Astrocyte (in vitro differentiated cells and primary cell): ENCODE results near the gene CGN. TPM values are rescaled to one million over a fixed set of nuclear protein-coding genes. Genes with fewer than 3 reads are reported as not detected.
A peak's percentile ranks its signal among the peaks of the same experiment; 100 is the strongest.

ENCODE experiments used
- DNase-seq: peaks from one replicate; pipeline ENCODE4 v3.0.0-alpha.2; 2010; ENCODE audit warnings: low read depth
- FAIRE-seq: peaks from 2 replicates; lab custom pipeline; 2011; peaks lifted over from hg19 to GRCh38; lab: Jason Lieb, UNC
- H2AFZ ChIP-seq: 2 replicates; pipeline ENCODE4 v1.6.0; 2012; ENCODE audit warnings: low read depth, low read length, inconsistent platforms
- H3K27ac ChIP-seq: 2 replicates; pipeline ENCODE4 v1.5.1; 2011; ENCODE audit warnings: low read depth, low read length, inconsistent platforms
- H3K27me3 ChIP-seq: 2 replicates; pipeline ENCODE4 v1.6.0; 2011; ENCODE audit warnings: low read length, inconsistent platforms; ENCODE audit not compliant: insufficient read depth
- H3K36me3 ChIP-seq: 2 replicates; pipeline ENCODE4 v1.5.1; 2011; ENCODE audit warnings: low read length, inconsistent platforms; ENCODE audit not compliant: insufficient read depth
- H3K4me1 ChIP-seq: 2 replicates; pipeline ENCODE4 v1.5.1; 2011; ENCODE audit warnings: low read length, inconsistent platforms; ENCODE audit not compliant: insufficient read depth
- H3K4me2 ChIP-seq: 2 replicates; pipeline ENCODE4 v1.6.0; 2012; ENCODE audit warnings: low read length, inconsistent platforms
- H3K4me3 ChIP-seq: 2 replicates; pipeline ENCODE4 v1.5.1; 2011; ENCODE audit warnings: low read depth, mild to moderate bottlenecking, low read length, inconsistent platforms; ENCODE audit not compliant: insufficient read depth
- H3K79me2 ChIP-seq: 2 replicates; pipeline ENCODE4 v1.6.0; 2012; ENCODE audit warnings: mild to moderate bottlenecking, low read length, inconsistent platforms; ENCODE audit not compliant: insufficient read depth
- H3K9ac ChIP-seq: 2 replicates; pipeline ENCODE4 v1.6.0; 2012; ENCODE audit warnings: mild to moderate bottlenecking, low read length, inconsistent platforms
- H3K9me3 ChIP-seq: 2 replicates; pipeline ENCODE4 v1.5.1; 2012; ENCODE audit warnings: low read depth, mild to moderate bottlenecking, low read length, inconsistent platforms; ENCODE audit not compliant: insufficient read depth
- H4K20me1 ChIP-seq: 2 replicates; pipeline ENCODE4 v1.6.0; 2012; ENCODE audit warnings: low read length, inconsistent platforms; ENCODE audit not compliant: insufficient read depth
- H3K27ac Mint-ChIP-seq: one replicate; pipeline ENCODE4 v1.8.0; 2021; ENCODE audit warnings: mild to moderate bottlenecking, mixed read lengths; ENCODE audit not compliant: unreplicated experiment
- H3K27me3 Mint-ChIP-seq: one replicate; pipeline ENCODE4 v1.8.0; 2021; ENCODE audit warnings: low read depth, mixed read lengths; ENCODE audit not compliant: unreplicated experiment
- H3K36me3 Mint-ChIP-seq: one replicate; pipeline ENCODE4 v1.8.0; 2021; ENCODE audit warnings: low read depth, mixed read lengths; ENCODE audit not compliant: unreplicated experiment
- H3K4me1 Mint-ChIP-seq: one replicate; pipeline ENCODE4 v1.8.0; 2021; ENCODE audit warnings: low read depth, mixed read lengths; ENCODE audit not compliant: unreplicated experiment
- H3K4me3 Mint-ChIP-seq: one replicate; pipeline ENCODE4 v1.8.0; 2021; ENCODE audit warnings: mild to moderate bottlenecking, moderate library complexity, mixed read lengths; ENCODE audit not compliant: unreplicated experiment
- H3K9me3 Mint-ChIP-seq: one replicate; pipeline ENCODE4 v1.8.0; 2021; ENCODE audit warnings: mild to moderate bottlenecking, mixed read lengths; ENCODE audit not compliant: unreplicated experiment
- EZH2 ChIP-seq: IDR thresholded peaks from 2 replicates; pipeline ENCODE4 v1.6.1; 2012; ENCODE audit warnings: mild to moderate bottlenecking, low read length, inconsistent platforms; ENCODE audit not compliant: insufficient read depth
- total RNA-seq: library from RNA; stranded (reverse); gene quantifications from 2 replicates; pipeline ENCODE4 v1.2.1, GENCODE V29; 2021
- TF ChIP-seq, protein P1 (sequence below): IDR thresholded peaks from 2 replicates; pipeline ENCODE4 v1.5.1; 2011; ENCODE audit warnings: low read depth, mild to moderate bottlenecking, inconsistent platforms, low read length, moderate library complexity; ENCODE audit not compliant: insufficient read depth

CGN gene
- total RNA-seq, 1 donor from 2014 or later, result 8.9 TPM

DNA sequence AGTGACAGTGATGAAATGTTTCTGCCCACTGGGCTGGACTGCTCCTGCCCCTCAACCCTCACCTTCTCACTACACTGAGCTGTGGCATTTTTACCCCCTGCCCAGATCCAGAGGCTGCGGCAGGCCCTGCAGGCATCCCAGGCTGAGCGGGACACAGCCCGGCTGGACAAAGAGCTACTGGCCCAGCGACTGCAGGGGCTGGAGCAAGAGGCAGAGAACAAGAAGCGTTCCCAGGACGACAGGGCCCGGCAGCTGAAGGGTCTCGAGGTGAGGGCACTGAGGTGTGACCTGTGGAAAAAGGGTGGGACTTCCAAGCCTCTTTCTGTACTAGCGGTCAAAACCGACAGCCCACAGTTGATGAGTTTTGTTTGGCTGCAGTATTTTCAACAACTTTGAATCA is 22.7 kb downstream of the CGN start:
- peaks cover 4% of the 10 kb centered on the region for H3K36me3 Mint-ChIP-seq

DNA sequence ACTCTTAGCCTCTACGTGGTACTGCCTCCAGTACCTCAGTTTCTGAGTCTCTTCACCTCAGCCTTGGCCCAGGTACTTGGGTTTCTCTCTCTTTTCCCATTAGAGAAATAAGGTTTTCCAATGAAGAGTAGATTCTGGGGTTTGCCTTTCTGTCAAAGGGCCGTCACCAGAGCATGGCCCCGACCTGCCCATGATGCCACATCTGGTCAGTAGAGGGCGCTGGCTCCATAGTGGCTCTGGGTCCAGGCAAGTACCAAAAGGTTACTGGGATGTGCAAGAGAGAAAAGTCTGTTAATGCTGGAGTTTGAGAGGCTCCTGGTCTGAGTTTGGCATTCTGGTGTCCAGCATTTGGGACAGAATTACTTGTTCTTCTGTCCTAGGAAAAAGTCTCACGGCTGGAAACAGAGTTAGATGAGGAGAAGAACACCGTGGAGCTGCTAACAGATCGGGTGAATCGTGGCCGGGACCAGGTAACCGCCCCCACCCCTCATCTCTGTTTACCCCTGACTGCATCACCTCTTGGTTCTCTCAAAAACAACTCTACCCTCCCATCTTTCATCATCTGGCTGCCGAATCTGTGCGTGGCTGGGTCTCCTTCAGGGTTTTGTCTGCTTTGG is 23.6 kb downstream of the CGN start:
- Mint-ChIP-seq H3K4me1 (peaks cover 28% of the 10 kb centered on the region), H3K9me3 (no peaks in the 10 kb centered on the region), H3K27ac (peak overlapping the region; percentile 77), H3K4me3 (no peak overlapping the region), H3K27me3 (no peaks in the 10 kb centered on the region), H3K36me3 (peaks cover 2% of the 10 kb centered on the region)
- Histone ChIP-seq H3K9me3 (no peaks in the 10 kb centered on the region), H3K9ac (no peak overlapping the region), H3K4me3 (no peak overlapping the region), H3K36me3 (no peaks in the 10 kb centered on the region), H3K27me3 (no peaks in the 10 kb centered on the region), H4K20me1 (no peaks in the 10 kb centered on the region), H3K4me1 (peaks cover 27% of the 10 kb centered on the region), H3K27ac (no peak overlapping the region), H3K79me2 (no peaks in the 10 kb centered on the region), H2AFZ (no peak overlapping the region), H3K4me2 (no peak overlapping the region)
- DNase-seq, result peak; percentile 33
- peak; percentile 41 for FAIRE-seq
- no peak for TF ChIP-seq EZH2
- TF ChIP-seq, protein P1, sequence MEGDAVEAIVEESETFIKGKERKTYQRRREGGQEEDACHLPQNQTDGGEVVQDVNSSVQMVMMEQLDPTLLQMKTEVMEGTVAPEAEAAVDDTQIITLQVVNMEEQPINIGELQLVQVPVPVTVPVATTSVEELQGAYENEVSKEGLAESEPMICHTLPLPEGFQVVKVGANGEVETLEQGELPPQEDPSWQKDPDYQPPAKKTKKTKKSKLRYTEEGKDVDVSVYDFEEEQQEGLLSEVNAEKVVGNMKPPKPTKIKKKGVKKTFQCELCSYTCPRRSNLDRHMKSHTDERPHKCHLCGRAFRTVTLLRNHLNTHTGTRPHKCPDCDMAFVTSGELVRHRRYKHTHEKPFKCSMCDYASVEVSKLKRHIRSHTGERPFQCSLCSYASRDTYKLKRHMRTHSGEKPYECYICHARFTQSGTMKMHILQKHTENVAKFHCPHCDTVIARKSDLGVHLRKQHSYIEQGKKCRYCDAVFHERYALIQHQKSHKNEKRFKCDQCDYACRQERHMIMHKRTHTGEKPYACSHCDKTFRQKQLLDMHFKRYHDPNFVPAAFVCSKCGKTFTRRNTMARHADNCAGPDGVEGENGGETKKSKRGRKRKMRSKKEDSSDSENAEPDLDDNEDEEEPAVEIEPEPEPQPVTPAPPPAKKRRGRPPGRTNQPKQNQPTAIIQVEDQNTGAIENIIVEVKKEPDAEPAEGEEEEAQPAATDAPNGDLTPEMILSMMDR, result peak; percentile 87

More for the DNA sequence above, 22.7 kb downstream of the CGN start:
- Histone ChIP-seq H3K27ac (no peak overlapping the region), H3K27me3 (no peaks in the 10 kb centered on the region), H3K4me3 (no peak overlapping the region), H2AFZ (no peak overlapping the region), H4K20me1 (no peaks in the 10 kb centered on the region), H3K9ac (no peak overlapping the region), H3K36me3 (no peaks in the 10 kb centered on the region), H3K79me2 (no peaks in the 10 kb centered on the region), H3K4me2 (no peak overlapping the region), H3K4me1 (peaks cover 20% of the 10 kb centered on the region), H3K9me3 (no peaks in the 10 kb centered on the region)
- DNase-seq (no peak), FAIRE-seq (no peak)
- Mint-ChIP-seq H3K4me3 (no peak overlapping the region), H3K27me3 (no peaks in the 10 kb centered on the region), H3K4me1 (peaks cover 24% of the 10 kb centered on the region), H3K9me3 (no peaks in the 10 kb centered on the region), H3K27ac (no peak overlapping the region)
- TF ChIP-seq EZH2, result no peak
- TF ChIP-seq, protein P1, result no peak
